Measurements from ENCODE around the gene TRMT1L.

DNA sequence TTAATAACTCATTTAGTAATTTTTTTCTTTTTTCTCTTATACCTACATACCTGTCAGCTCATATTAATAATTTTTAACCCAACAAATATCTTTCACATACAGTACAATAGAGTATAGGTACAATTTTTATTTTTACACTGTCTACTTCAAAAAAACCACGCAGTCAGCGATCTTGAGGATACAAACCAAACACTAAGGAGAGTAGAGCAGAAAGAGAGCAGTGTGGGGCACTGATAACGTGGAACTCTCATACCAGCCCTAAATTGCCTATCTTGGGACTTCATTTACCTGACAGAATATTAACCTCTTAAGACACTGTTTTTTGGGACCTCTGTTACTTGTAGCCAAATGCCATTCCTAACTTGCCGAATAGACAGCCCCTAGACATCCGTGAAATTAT lies 5.5 kb downstream of the TRMT1L start:
- TF ChIP-seq EZH2 (IDR thresholded peaks at IDR 0.05) (no peak), POLR2AphosphoS5 (IDR thresholded peaks at IDR 0.05; ENCODE audit: borderline replicate concordance, low read depth, low read length) (no peak), FOXP2 (optimal IDR thresholded peaks at IDR 0.05; ENCODE audit: control extremely low read depth, extremely low read length, insufficient read depth) (no peak)
